UCSD-AML1 (cell line): Measurements from ENCODE around the gene NKD1.

Experiments
- DNase-seq: peaks from one replicate; lab custom pipeline; 2025; ENCODE audit not compliant: unreplicated experiment; lab: John Stamatoyannopoulos, UW

Gene NKD1

GRCh38 chr16:50625374-50625773 lies 77.2 kb downstream of the NKD1 start:
- DNase-seq = no peak

GRCh38 chr16:50626868-50627267 lies 78.7 kb downstream of the NKD1 start:
- DNase-seq = no peak

GRCh38 chr16:50627419-50627818 lies 79.2 kb downstream of the NKD1 start:
- DNase-seq = peak; percentile 53

- DNase-seq = no peak
Measured at GRCh38 chr16:50628156-50628802, 80.1 kb downstream of the NKD1 start.

GRCh38 chr16:50629334-50629733 lies 81.1 kb downstream of the NKD1 start:
- no peak for DNase-seq

GRCh38 chr16:50630394-50631020 lies 82.3 kb downstream of the NKD1 start:
- no peak for DNase-seq

GRCh38 chr16:50631249-50631984 lies 83.2 kb downstream of the NKD1 start:
- no peak for DNase-seq

GRCh38 chr16:50631985-50632576 lies 83.9 kb downstream of the NKD1 start:
- no peak for DNase-seq

- no peak for DNase-seq
Measured at GRCh38 chr16:50632927-50633800, 85.0 kb downstream of the NKD1 start.

- DNase-seq = no peak
Measured at GRCh38 chr16:50634090-50634489, 85.9 kb downstream of the NKD1 start.

GRCh38 chr16:50634947-50635346 lies 86.8 kb downstream of the NKD1 start:
- no peak for DNase-seq

GRCh38 chr16:50635505-50636392 lies 87.6 kb downstream of the NKD1 start:
- peak; percentile 39 for DNase-seq

- DNase-seq = no peak
Measured at GRCh38 chr16:50636753-50637374, 88.7 kb downstream of the NKD1 start.

GRCh38 chr16:50637716-50638602 lies 89.8 kb downstream of the NKD1 start:
- DNase-seq = no peak

- DNase-seq = no peak
Measured at GRCh38 chr16:50638816-50639670, 90.8 kb downstream of the NKD1 start.

- DNase-seq = no peak
Measured at GRCh38 chr16:50640391-50640790, 92.2 kb downstream of the NKD1 start.
